ENCODE data around the gene COQ7. TPM values are rescaled to one million over a fixed set of nuclear protein-coding genes. Genes with fewer than 3 reads are reported as not detected.

The COQ7 gene
- total RNA-seq, 2 donors from 2014 or later = 30.6 to 31.5 TPM

- DNase-seq = no peak
- no peak for ATAC-seq
- intact Hi-C loops (cut with DNase I) = no loop called here
Measured at GRCh38 chr16:19105891-19106624, 38.6 kb downstream of the COQ7 start.

GRCh38 chr16:19106625-19107020 lies 39.2 kb downstream of the COQ7 start:
- no peak for ATAC-seq
- intact Hi-C loops (cut with DNase I) = no loop called here
- DNase-seq = no peak

- no peak for ATAC-seq
- intact Hi-C loops (cut with DNase I) = no loop called here
- no peak for DNase-seq
Measured at GRCh38 chr16:19108409-19109287, 41.2 kb downstream of the COQ7 start.

GRCh38 chr16:19109288-19109664 lies 41.9 kb downstream of the COQ7 start:
- no peak for ATAC-seq
- intact Hi-C loops (cut with DNase I) = no loop called here
- DNase-seq = no peak

DNA sequence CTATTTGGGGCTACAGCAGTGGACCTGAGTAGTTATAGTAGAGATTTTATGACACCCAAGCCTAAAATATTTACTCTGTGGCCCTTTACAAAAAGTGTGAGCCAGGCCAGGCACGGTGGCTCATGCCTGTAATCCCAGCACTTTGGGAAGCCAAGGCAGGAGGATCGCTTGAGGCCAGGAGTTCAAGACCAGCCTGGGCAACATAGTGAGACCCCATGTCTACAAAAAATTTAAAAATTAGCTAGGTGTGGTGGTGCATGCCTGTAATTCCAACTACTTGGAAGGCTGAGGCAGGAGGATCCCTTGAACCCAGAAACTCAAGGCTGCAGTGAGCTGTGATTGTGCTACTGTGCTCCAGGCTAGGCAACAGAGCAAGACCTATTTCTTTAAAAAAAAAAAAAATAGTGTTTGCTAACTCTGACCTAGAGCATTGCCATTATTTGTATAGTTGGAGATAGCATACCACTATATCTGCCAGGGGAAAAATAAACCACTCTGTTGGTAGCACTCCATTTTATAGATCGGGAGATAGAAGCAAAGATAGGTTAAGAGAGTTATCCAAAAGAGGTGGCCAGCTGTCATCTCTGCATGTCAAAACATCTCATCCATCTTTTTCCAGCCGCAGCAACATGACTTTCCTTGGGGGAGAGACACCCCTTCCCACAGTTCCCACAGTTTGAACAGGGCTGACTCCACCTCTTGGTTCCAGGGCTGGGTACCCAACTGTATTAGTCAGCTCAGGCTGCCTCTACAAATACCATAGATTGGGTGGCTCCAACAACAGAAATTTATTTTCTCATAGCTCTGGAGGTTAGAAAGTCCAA lies 43.3 kb downstream of the COQ7 start:
- ATAC-seq (no peak), DNase-seq (no peak)
- intact Hi-C loops (cut with DNase I) = no loop called here

GRCh38 chr16:19112099-19112407 lies 44.6 kb downstream of the COQ7 start:
- DNase-seq (no peak), ATAC-seq (no peak)
- intact Hi-C loops (cut with DNase I) = no loop called here

GRCh38 chr16:19113577-19114358 lies 46.4 kb downstream of the COQ7 start, which contains the start of gene ITPRIPL2:
Gene ITPRIPL2, plus strand, starts transcription at chr16:19113964. Its CDS starts 498 bp downstream, at chr16:19114462.
- DNase-seq (peak; percentile 94), ATAC-seq (peak; percentile 87 to 89)
- intact Hi-C loops (cut with DNase I) = no loop called here

DNA sequence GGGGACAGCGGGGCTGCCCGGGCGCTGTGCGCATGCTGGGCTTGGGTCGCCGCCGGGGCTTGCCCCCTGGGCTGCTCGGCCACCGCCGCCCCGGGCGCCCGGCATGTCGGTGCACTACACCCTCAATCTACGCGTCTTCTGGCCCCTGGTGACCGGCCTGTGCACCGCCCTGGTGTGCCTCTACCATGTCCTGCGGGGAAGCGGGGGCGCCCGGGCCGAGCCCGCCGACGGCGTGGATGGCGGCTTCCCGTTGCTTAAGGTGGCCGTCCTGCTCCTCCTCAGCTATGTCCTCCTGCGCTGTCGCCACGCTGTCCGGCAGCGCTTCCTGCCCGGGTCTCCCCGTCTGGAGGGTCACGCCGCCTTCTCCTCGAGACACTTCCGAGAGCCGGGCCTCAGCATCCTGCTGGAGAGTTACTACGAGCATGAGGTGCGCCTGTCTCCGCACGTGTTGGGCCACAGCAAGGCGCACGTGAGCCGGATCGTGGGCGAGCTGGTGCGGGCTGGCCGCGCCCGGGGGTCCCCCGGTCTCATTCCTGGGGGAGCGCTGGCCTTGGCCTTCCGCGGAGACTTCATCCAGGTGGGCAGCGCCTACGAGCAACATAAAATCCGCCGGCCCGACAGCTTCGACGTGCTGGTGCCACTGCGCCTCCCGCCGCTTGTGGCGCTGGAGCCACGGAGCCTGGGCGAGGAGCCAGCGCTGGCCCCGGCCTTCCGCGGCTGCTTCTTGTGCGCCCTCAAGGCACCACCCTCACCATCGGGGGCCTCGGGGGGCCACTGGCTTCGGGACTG lies 47.1 kb downstream of the COQ7 start:
- intact Hi-C loops (cut with DNase I) = no loop called here
- ATAC-seq = peak; percentile 32 to 34

DNA sequence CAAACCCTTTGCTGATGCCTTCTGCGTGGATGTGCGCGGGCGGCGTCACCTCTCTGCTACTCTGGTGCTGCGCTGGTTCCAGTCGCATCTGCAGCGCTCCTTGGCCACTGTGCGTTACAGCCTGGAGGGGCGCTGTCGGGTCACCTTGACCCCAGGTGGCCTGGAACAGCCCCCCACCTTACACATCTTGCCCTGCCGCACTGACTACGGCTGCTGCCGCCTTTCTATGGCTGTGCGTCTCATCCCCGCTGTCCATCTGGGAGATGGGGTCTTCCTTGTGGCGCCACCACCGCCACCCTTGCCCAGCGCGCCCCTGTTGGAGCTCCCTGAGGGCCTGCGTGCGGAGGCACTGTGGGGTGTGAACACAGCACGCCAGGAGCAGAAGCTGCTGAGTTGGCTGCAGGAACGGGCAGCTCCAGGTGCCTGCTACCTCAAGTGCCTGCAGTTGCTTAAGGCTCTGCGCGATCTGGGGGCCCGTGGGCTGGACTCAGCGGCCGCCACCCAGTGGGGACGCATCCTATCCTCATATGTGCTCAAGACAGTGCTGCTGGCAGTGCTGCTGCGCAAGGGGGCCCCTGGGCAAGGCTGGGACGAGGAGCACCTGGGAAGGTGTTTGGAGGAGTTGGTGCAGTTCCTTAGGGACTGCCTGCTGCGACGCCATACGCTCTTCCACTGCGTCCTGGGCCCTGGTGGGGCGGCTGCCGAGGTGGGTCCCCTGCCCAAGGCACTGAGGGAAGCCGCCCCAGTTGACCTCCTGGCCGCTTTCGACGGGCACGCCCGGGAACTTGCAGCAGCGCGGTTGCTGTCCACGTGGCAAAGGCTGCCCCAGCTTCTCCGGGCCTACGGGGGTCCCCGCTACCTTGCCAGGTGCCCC lies 48.0 kb downstream of the COQ7 start:
- intact Hi-C loops (cut with DNase I) = no loop called here
- DNase-seq = no peak
- ATAC-seq = peak in 1 of 2 donors; percentile 1

More for the DNA sequence above, 47.1 kb downstream of the COQ7 start:
- DNase-seq = peak; percentile 77

- ATAC-seq = no peak
Measured at GRCh38 chr16:19116711-19117449, 49.5 kb downstream of the COQ7 start.

GRCh38 chr16:19118938-19119431 lies 51.6 kb downstream of the COQ7 start:
- intact Hi-C loops (cut with DNase I) = no loop called here
- DNase-seq (peak; percentile 62), ATAC-seq (peak; percentile 49 to 74)

More at GRCh38 chr16:19116711-19117449, 49.5 kb downstream of the COQ7 start:
- intact Hi-C loops (cut with DNase I) = no loop called here
- no peak for DNase-seq

GRCh38 chr16:19119564-19119963 lies 52.1 kb downstream of the COQ7 start:
- ATAC-seq = peak in 1 of 2 donors; percentile 56
- no peak for DNase-seq
- intact Hi-C loops (cut with DNase I) = no loop called here

- intact Hi-C loops (cut with DNase I) = no loop called here
- ATAC-seq (no peak), DNase-seq (no peak)
Measured at GRCh38 chr16:19123535-19124178, 56.2 kb downstream of the COQ7 start.

- ATAC-seq (no peak), DNase-seq (no peak)
- intact Hi-C loops (cut with DNase I) = no loop called here
Measured at GRCh38 chr16:19126300-19126699, 58.9 kb downstream of the COQ7 start.

DNA sequence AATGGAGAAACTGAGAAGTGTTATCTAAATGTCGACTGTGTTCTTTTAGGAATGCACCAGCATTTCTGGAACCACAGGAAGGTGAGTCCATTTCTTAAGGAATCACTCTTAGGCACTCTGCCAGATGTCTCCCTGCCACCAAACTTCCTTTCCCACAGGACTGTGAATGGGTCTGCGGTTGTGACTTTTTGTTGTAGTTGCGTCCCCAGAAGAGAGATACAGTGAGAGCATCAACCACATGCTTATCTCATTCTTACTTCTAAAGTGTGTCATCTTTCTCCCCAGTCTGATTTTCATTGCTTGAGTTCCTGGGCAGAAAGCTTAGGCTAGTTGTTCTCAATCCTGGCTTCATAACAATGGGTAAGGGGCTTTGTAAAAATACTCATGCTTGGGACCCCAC lies 59.8 kb downstream of the COQ7 start:
- ATAC-seq (no peak), DNase-seq (no peak)
- intact Hi-C loops (cut with DNase I) = no loop called here

GRCh38 chr16:19127674-19128131 lies 60.3 kb downstream of the COQ7 start:
- ATAC-seq (no peak), DNase-seq (no peak)
- intact Hi-C loops (cut with DNase I) = no loop called here
